NCI-H524 (cell line): Measurements from ENCODE around the gene FOXN1.
A peak's percentile ranks its signal among the peaks of the same experiment; 100 is the strongest.

Experiments used
- DNase-seq, 2 experiments: peaks; one replicate each; lab custom pipeline; 2025; lab: John Stamatoyannopoulos, UW

FOXN1 gene

GRCh38 chr17:28547623-28548416 is 41.7 kb downstream of the FOXN1 start:
- DNase-seq = peak; percentile 62 to 82

GRCh38 chr17:28548417-28549130 is 42.4 kb downstream of the FOXN1 start:
- no peak for DNase-seq

GRCh38 chr17:28549236-28550132 is 43.3 kb downstream of the FOXN1 start:
- DNase-seq = peak; percentile 78 to 88

GRCh38 chr17:28550858-28551257 is 44.7 kb downstream of the FOXN1 start:
- DNase-seq = no peak

GRCh38 chr17:28551421-28552175 is 45.5 kb downstream of the FOXN1 start:
- peak in 1 of 2 experiments; percentile 56 for DNase-seq

GRCh38 chr17:28552176-28552999 is 46.2 kb downstream of the FOXN1 start, which contains the start of gene UNC119:
TSS of gene UNC119 (minus strand) at chr17:28552624. CDS start at chr17:28552557, 67 bp downstream.
- peak; percentile 69 to 90 for DNase-seq

- DNase-seq = no peak
Measured at GRCh38 chr17:28553000-28553505, 46.9 kb downstream of the FOXN1 start.

- DNase-seq = no peak
Measured at GRCh38 chr17:28554565-28554964, 48.4 kb downstream of the FOXN1 start.

- DNase-seq = no peak
Measured at GRCh38 chr17:28555022-28555421, 48.9 kb downstream of the FOXN1 start.

- no peak for DNase-seq
Measured at GRCh38 chr17:28563475-28563874, 57.3 kb downstream of the FOXN1 start.

- no peak for DNase-seq
Measured at GRCh38 chr17:28567604-28568003, 61.5 kb downstream of the FOXN1 start.

- DNase-seq = no peak
Measured at GRCh38 chr17:28569446-28569845, 63.3 kb downstream of the FOXN1 start.

- peak in 1 of 2 experiments; percentile 60 for DNase-seq
Measured at GRCh38 chr17:28570716-28571360, 64.7 kb downstream of the FOXN1 start.

GRCh38 chr17:28571361-28572122 is 65.4 kb downstream of the FOXN1 start, which contains the start of gene PIGS:
TSS of gene PIGS (minus strand) at chr17:28571524. CDS start at chr17:28571496, 28 bp downstream.
- peak; percentile 97 to 98 for DNase-seq

- DNase-seq = no peak
Measured at GRCh38 chr17:28572259-28573039, 66.3 kb downstream of the FOXN1 start.

- DNase-seq = no peak
Measured at GRCh38 chr17:28573040-28573380, 66.9 kb downstream of the FOXN1 start.

GRCh38 chr17:28573521-28573920 is 67.4 kb downstream of the FOXN1 start:
- no peak for DNase-seq

- no peak for DNase-seq
Measured at GRCh38 chr17:28573966-28574480, 67.9 kb downstream of the FOXN1 start.
